Keratinocyte (primary cell): ENCODE measurements around the gene PTRH1. TPM values are rescaled to one million over a fixed set of nuclear protein-coding genes. Genes with fewer than 3 reads are reported as not detected.
A peak's percentile ranks its signal among the peaks of the same experiment; 100 is the strongest.

Experiments
- DNase-seq: peaks from one replicate; pipeline ENCODE4 v3.0.0-alpha.2; 2011; ENCODE audit warnings: low read depth, missing footprints, low spot score
- FAIRE-seq: peaks from 2 replicates; lab custom pipeline; 2011; peaks lifted over from hg19 to GRCh38; lab: Jason Lieb, UNC
- H2AFZ ChIP-seq: 2 replicates; pipeline ENCODE4 v1.6.0; 2012; ENCODE audit warnings: low read length, control low read depth, inconsistent platforms; ENCODE audit not compliant: control insufficient read depth
- H3K27ac ChIP-seq: 2 replicates; pipeline ENCODE4 v1.5.1; 2011; ENCODE audit warnings: low read length; ENCODE audit not compliant: control insufficient read depth, insufficient read depth
- H3K27me3 ChIP-seq: 3 replicates; pipeline ENCODE4 v1.6.0; 2011; ENCODE audit warnings: low read length; ENCODE audit not compliant: control insufficient read depth, insufficient read depth; ENCODE audit errors: extremely low read depth
- H3K36me3 ChIP-seq, 2 experiments: 2 replicates in 1 of 2; 3 replicates in 1 of 2; pipeline ENCODE4 v1.5.1; 2011; ENCODE audit warnings: low read length in 2 of 2, mild to moderate bottlenecking in 1 of 2; ENCODE audit not compliant: control insufficient read depth in 2 of 2, insufficient read depth in 2 of 2; ENCODE audit errors: extremely low read depth in 1 of 2
- H3K4me1 ChIP-seq: 3 replicates; pipeline ENCODE4 v1.5.1; 2011; ENCODE audit warnings: low read length; ENCODE audit not compliant: control insufficient read depth, insufficient read depth; ENCODE audit errors: extremely low read depth
- H3K4me2 ChIP-seq: 3 replicates; pipeline ENCODE4 v1.6.0; 2011; ENCODE audit warnings: low read depth, low read length; ENCODE audit not compliant: control insufficient read depth, insufficient read depth; ENCODE audit errors: extremely low read depth
- H3K4me3 ChIP-seq, 3 experiments: fragments of 200-600 bp in 1 of 3; sonication (generic) in 1 of 3; 2 replicates in 2 of 3; 3 replicates in 1 of 3; pipeline ENCODE4 v1.5.1; 2011 to 2016; ENCODE audit warnings: low read length in 3 of 3, mild to moderate bottlenecking in 3 of 3, control low read depth in 2 of 3, inconsistent platforms in 1 of 3, low read depth in 1 of 3, mixed read lengths in 1 of 3, mixed run types in 1 of 3, moderate library complexity in 1 of 3; ENCODE audit not compliant: control insufficient read depth in 2 of 3, insufficient read depth in 2 of 3; ENCODE audit errors: extremely low read depth in 1 of 3
- H3K79me2 ChIP-seq: 2 replicates; pipeline ENCODE4 v1.6.0; 2012; ENCODE audit warnings: low read length; ENCODE audit not compliant: control insufficient read depth, insufficient read depth
- H3K9ac ChIP-seq: 3 replicates; pipeline ENCODE4 v1.6.0; 2011; ENCODE audit warnings: low read length; ENCODE audit not compliant: control insufficient read depth, insufficient read depth; ENCODE audit errors: extremely low read depth
- H3K9me1 ChIP-seq: 3 replicates; pipeline ENCODE4 v1.6.0; 2011; ENCODE audit warnings: low read length; ENCODE audit not compliant: control insufficient read depth, insufficient read depth; ENCODE audit errors: extremely low read depth
- H3K9me3 ChIP-seq: 2 replicates; pipeline ENCODE4 v1.5.1; 2012; ENCODE audit warnings: low read depth, low read length; ENCODE audit not compliant: control insufficient read depth
- H4K20me1 ChIP-seq: 3 replicates; pipeline ENCODE4 v1.6.0; 2011; ENCODE audit warnings: low read length; ENCODE audit not compliant: control insufficient read depth, insufficient read depth; ENCODE audit errors: extremely low read depth
- EZH2 ChIP-seq: IDR thresholded peaks from one replicate; pipeline ENCODE4 v1.6.1; 2012; ENCODE audit warnings: inconsistent platforms, mild to moderate bottlenecking, low read length, moderate library complexity
- dilution Hi-C: fragments of 300-500 bp; cut with MboI; formaldehyde crosslinking; loops from one replicate; pipeline ENCODE4 v1.7.0; 2020; ENCODE audit warnings: low sequenced_read_pairs; ENCODE audit not compliant: extremely low pct_ligation_motif_present
- polyA plus RNA-seq, 5 experiments: library from polyadenylated mRNA; depleted of rRNA in 3 of 5; stranded (reverse) in 3 of 5; stranded (forward) in 1 of 5; unstranded in 1 of 5; fragments of >200 nt; gene quantifications; 1 replicate in 1 of 5; 2 replicates in 3 of 5; 3 replicates in 1 of 5; pipeline versions ENCODE4 v1.2.1 to v1.2.3, GENCODE V29; 2011 to 2012; ENCODE audit warnings: missing spikeins in 2 of 5, low read depth in 1 of 5, low replicate concordance in 1 of 5
- TF ChIP-seq, protein P1 (sequence below), 3 experiments: IDR thresholded peaks in 1 of 3; conservative IDR thresholded peaks in 1 of 3; optimal IDR thresholded peaks in 1 of 3; 2 replicates in 2 of 3; 3 replicates in 1 of 3; pipeline versions ENCODE3 to v1.5.1; 2011; ENCODE audit warnings: low read length in 3 of 3, mild to moderate bottlenecking in 3 of 3, moderate library complexity in 2 of 3, control low read depth in 1 of 3, inconsistent platforms in 1 of 3; ENCODE audit not compliant: insufficient read depth in 2 of 3; ENCODE audit errors: extremely low read depth in 1 of 3

PTRH1 gene
- polyA plus RNA-seq, 1 donor (not counting 4 experiments of a cell fraction or from before 2014, with no cell fraction given), result 14.3 TPM

GRCh38 chr9:127721391-127721821 is 5.9 kb upstream of the PTRH1 start:
- FAIRE-seq, result no peak
- peak overlapping the region; percentile 27 for H3K4me2 ChIP-seq

GRCh38 chr9:127720865-127721227 is 5.4 kb upstream of the PTRH1 start:
- FAIRE-seq (no peak), DNase-seq (no peak)
- H3K9me3 ChIP-seq, result no peaks in the 10 kb centered on the region
- H3K79me2 ChIP-seq, result no peaks in the 10 kb centered on the region
- no peak overlapping the region for H3K4me3 ChIP-seq
- peaks cover 20% of the 10 kb centered on the region for H3K4me1 ChIP-seq
- no peak overlapping the region for H3K27ac ChIP-seq
- no peak overlapping the region for H2AFZ ChIP-seq
- H4K20me1 ChIP-seq, result no peaks in the 10 kb centered on the region
- H3K9me1 ChIP-seq, result no peaks in the 10 kb centered on the region
- H3K4me2 ChIP-seq, result no peak overlapping the region
- no peaks in the 10 kb centered on the region for H3K27me3 ChIP-seq
- H3K36me3 ChIP-seq, result no peaks in the 10 kb centered on the region
- TF ChIP-seq EZH2, result no peak
- TF ChIP-seq, protein P1, sequence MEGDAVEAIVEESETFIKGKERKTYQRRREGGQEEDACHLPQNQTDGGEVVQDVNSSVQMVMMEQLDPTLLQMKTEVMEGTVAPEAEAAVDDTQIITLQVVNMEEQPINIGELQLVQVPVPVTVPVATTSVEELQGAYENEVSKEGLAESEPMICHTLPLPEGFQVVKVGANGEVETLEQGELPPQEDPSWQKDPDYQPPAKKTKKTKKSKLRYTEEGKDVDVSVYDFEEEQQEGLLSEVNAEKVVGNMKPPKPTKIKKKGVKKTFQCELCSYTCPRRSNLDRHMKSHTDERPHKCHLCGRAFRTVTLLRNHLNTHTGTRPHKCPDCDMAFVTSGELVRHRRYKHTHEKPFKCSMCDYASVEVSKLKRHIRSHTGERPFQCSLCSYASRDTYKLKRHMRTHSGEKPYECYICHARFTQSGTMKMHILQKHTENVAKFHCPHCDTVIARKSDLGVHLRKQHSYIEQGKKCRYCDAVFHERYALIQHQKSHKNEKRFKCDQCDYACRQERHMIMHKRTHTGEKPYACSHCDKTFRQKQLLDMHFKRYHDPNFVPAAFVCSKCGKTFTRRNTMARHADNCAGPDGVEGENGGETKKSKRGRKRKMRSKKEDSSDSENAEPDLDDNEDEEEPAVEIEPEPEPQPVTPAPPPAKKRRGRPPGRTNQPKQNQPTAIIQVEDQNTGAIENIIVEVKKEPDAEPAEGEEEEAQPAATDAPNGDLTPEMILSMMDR (optimal IDR thresholded peaks at IDR 0.05 in 1 of 3, IDR thresholded peaks at IDR 0.05 in 1 of 3, conservative IDR thresholded peaks at IDR 0.05 in 1 of 3; ENCODE audit: extremely low read depth in 1 of 3, insufficient read depth in 2 of 3, low read length in 3 of 3), result no peak
- H3K9ac ChIP-seq, result peak overlapping the region; percentile 9
- dilution Hi-C loops, result no loop called here

More at GRCh38 chr9:127721391-127721821, 5.9 kb upstream of the PTRH1 start:
- H3K79me2 ChIP-seq, result no peaks in the 10 kb centered on the region
- DNase-seq, result no peak
- no peak overlapping the region for H3K9ac ChIP-seq
- no peaks in the 10 kb centered on the region for H3K36me3 ChIP-seq
- TF ChIP-seq EZH2, result no peak
- TF ChIP-seq, protein P1 (optimal IDR thresholded peaks at IDR 0.05 in 1 of 3, IDR thresholded peaks at IDR 0.05 in 1 of 3, conservative IDR thresholded peaks at IDR 0.05 in 1 of 3; ENCODE audit: extremely low read depth in 1 of 3, insufficient read depth in 2 of 3, low read length in 3 of 3), result no peak
- no peak overlapping the region for H3K4me3 ChIP-seq
- no peak overlapping the region for H3K27ac ChIP-seq
- peak overlapping the region; percentile 40 for H2AFZ ChIP-seq
- H4K20me1 ChIP-seq, result no peaks in the 10 kb centered on the region
- no peaks in the 10 kb centered on the region for H3K27me3 ChIP-seq
- dilution Hi-C loops, result no loop called here
- H3K4me1 ChIP-seq, result peaks cover 15% of the 10 kb centered on the region
- H3K9me1 ChIP-seq, result no peaks in the 10 kb centered on the region
- H3K9me3 ChIP-seq, result no peaks in the 10 kb centered on the region
